Heart right ventricle (tissue), 16 donors: ENCODE results near the gene YES1. TPM values are rescaled to one million over a fixed set of nuclear protein-coding genes. Genes with fewer than 3 reads are reported as not detected.
"Not testable (repeated sequence)": the region's sequence is repeated elsewhere in the genome, so short reads cannot be mapped to it uniquely, and the experiment has no call there.

Experiments
- ATAC-seq, 8 donors: fragments of 200-7000 bp; cut with Tn5 transposase; one replicate each; pipeline ENCODE4 v1.9.1; 2020; ENCODE audit warnings: mild to moderate bottlenecking in 8 of 8, moderate library complexity in 8 of 8, moderate number of reproducible peaks in 1 of 8
- DNase-seq, 2 donors: peaks; one replicate each; pipeline ENCODE4 v3.0.0-alpha.2; 2020
- H3K27ac ChIP-seq, 10 donors: fragments of 200-600 bp; sonication (generic) in 2 of 10; one replicate each; pipeline versions ENCODE4 v1.5.0 to v1.8.0; 2020 to 2022; ENCODE audit warnings: mild to moderate bottlenecking in 3 of 10
- H3K27me3 ChIP-seq, 7 donors: fragments of 200-600 bp; one replicate each; pipeline ENCODE4 v1.8.0; 2021 to 2022; ENCODE audit warnings: mild to moderate bottlenecking in 2 of 7
- H3K36me3 ChIP-seq, 9 donors: fragments of 200-600 bp; sonication (generic) in 1 of 9; one replicate each; pipeline versions ENCODE4 v1.5.0 to v1.8.0; 2020 to 2022; ENCODE audit warnings: mild to moderate bottlenecking in 2 of 9
- H3K4me1 ChIP-seq, 9 donors: fragments of 200-600 bp; sonication (generic) in 1 of 9; one replicate each; pipeline versions ENCODE4 v1.5.0 to v1.8.0; 2020 to 2022; ENCODE audit warnings: mild to moderate bottlenecking in 4 of 9
- H3K4me3 ChIP-seq, 10 donors: fragments of 200-600 bp; sonication (generic) in 2 of 10; one replicate each; pipeline versions ENCODE4 v1.5.0 to v1.8.0; 2020 to 2022; ENCODE audit warnings: mild to moderate bottlenecking in 7 of 10, moderate library complexity in 2 of 10
- H3K9me3 ChIP-seq, 11 donors: fragments of 200-600 bp in 10 of 11; sonication (generic) in 2 of 11; one replicate each; pipeline versions ENCODE4 v1.5.0 to v1.8.0; 2013 to 2022; ENCODE audit warnings: mild to moderate bottlenecking in 2 of 11, control low read depth in 1 of 11, moderate library complexity in 1 of 11
- CTCF ChIP-seq, 9 donors: fragments of 200-600 bp; sonication (generic) in 2 of 9; IDR thresholded peaks; one replicate each; pipeline versions ENCODE4 v1.5.0 to v1.8.0; 2021 to 2022; ENCODE audit warnings: antibody characterized with exemption in 9 of 9, mild to moderate bottlenecking in 5 of 9, moderate library complexity in 1 of 9
- WGBS, 2 donors: extraction: QIAGEN DNeasy Blood & Tissue Kit; methylation state at CpG; one replicate each; pipeline ENCODE4 v1.1.7; 2013; ENCODE audit warnings: inconsistent platforms in 1 of 2; 5-methylcytosine and 5-hydroxymethylcytosine counted together
- intact Hi-C, 10 donors: fragments of 100-400 bp; cut with DNase I; formaldehyde crosslinking; loops; one replicate each; pipeline versions ENCODE4 v1.11.1 to v1.14.2; 2022
- polyA plus RNA-seq, 2 donors: library from polyadenylated mRNA; stranded (reverse); fragments of 200-250 nt; gene quantifications; one replicate each; pipeline ENCODE4 v1.2.3, GENCODE V29; 2013
- total RNA-seq, 10 donors: library from RNA; stranded (reverse); fragmentation: NEBNext Ultra II Directional in 3 of 10; extraction: Animal tissue kit (Norgen Biotek cat#: 25700) in 3 of 10; gene quantifications; one replicate each; pipeline versions ENCODE4 v1.2.1 to v1.2.4, GENCODE V29; 2021 to 2023
- donor health status: Arrhythmogenic right ventricular cardiomyopathy.
- donor health status: ischemic (EF 13 %, LVEDD 7.1; RV severe dilation, severe dysfunction).
- donor health status: healthy with polysubstance abuse.
- donor health status: DM: no; HTN: yes; CAD: no.
- donor health status: DM: no; HTN: no; CAD: no.
- donor health status: ischemic (EF 25% LVEDD 6.9; RV normal size, moderate dysfunction).
- donor health status: ischemic (EF 25% LVEDD 5.7; RV mildly dilated, moderate dysfunction).
- donor health status: healthy.
- donor health status: DM: yes; HTN: yes; CAD: no.
- donor health status: Ischemic cardiomyopathy.
- donor health status: ischemic (EF 35%, LVEDD 5.7; RV mildly dilated, moderate dysfunction).
- donor health status: nonischemic (EF 11% LVEDD 7.7; RV severe dilation, severe dysfunction).
- donor health status: DM: yes; HTN: yes; CAD: no.
- donor health status: PGD.
- donor health status: ischemic (EF 29% LVEDD 5.4; RV normal size, mild dysfunction).
- donor health status: nonischemic (EF 23%, LVEDD 6.1; RV moderate dilation, normal function).

YES1 gene
- total and polyA plus RNA-seq, 12 donors, result 10.3 to 31.5 (median 21.7) TPM

GRCh38 chr18:799943-800342, 12.1 kb downstream of the YES1 start:
- intact Hi-C loops, result no loop called here
- WGBS, 2 donors, result 94 to 100% methylated on average over 1 of the region's 1 CpG
- no peak overlapping the region for H3K27ac ChIP-seq

GRCh38 chr18:795383-795782, 16.7 kb downstream of the YES1 start:
- H3K27me3 ChIP-seq, result peaks cover 0 to 44% (median 0%) of the 10 kb centered on the region in 7 donors
- DNase-seq, ATAC-seq, H3K36me3 ChIP-seq, H3K4me3 ChIP-seq, H3K27ac ChIP-seq, intact Hi-C loops: not testable (repeated sequence)
- WGBS, 2 donors, result 89 to 93% methylated on average over 1 of the region's 1 CpG
- peaks cover 0 to 24% (median 3%) of the 10 kb centered on the region in 11 donors for H3K9me3 ChIP-seq
- peaks cover 0 to 31% (median 0%) of the 10 kb centered on the region in 9 donors for H3K4me1 ChIP-seq

More at GRCh38 chr18:799943-800342, 12.1 kb downstream of the YES1 start:
- Histone ChIP-seq H3K4me1 (peaks cover 0 to 43% (median 14%) of the 10 kb centered on the region in 9 donors), H3K36me3 (no peaks in the 10 kb centered on the region), H3K9me3 (peaks cover 0 to 5% (median 0%) of the 10 kb centered on the region in 11 donors), H3K4me3 (no peak overlapping the region), H3K27me3 (peaks cover 0 to 64% (median 0%) of the 10 kb centered on the region in 7 donors)
- no peak for DNase-seq
- no peak for ATAC-seq
- no peak for TF ChIP-seq CTCF (IDR thresholded peaks at IDR 0.05)

GRCh38 chr18:789397-789796, 22.6 kb downstream of the YES1 start:
- Histone ChIP-seq H3K27me3 (peaks cover 0 to 10% (median 0%) of the 10 kb centered on the region in 7 donors), H3K36me3 (no peaks in the 10 kb centered on the region), H3K9me3 (peaks cover 0 to 17% (median under 1%) of the 10 kb centered on the region in 11 donors), H3K4me1 (peaks cover 0 to 37% (median 9%) of the 10 kb centered on the region in 9 donors), H3K27ac (no peak overlapping the region), H3K4me3 (no peak overlapping the region)
- ATAC-seq, result no peak
- DNase-seq, result no peak
- WGBS, 2 donors, result 93 to 96% methylated on average over 1 of the region's 1 CpG
- TF ChIP-seq CTCF (IDR thresholded peaks at IDR 0.05), result no peak
- intact Hi-C loops, result no loop called here

- Histone ChIP-seq H3K27ac (no peak overlapping the region), H3K4me1 (peaks cover 0 to 32% (median 9%) of the 10 kb centered on the region in 9 donors), H3K9me3 (peaks cover 0 to 5% (median 0%) of the 10 kb centered on the region in 11 donors), H3K36me3 (no peaks in the 10 kb centered on the region), H3K4me3 (no peak overlapping the region), H3K27me3 (no peaks in the 10 kb centered on the region)
- no peak for TF ChIP-seq CTCF (IDR thresholded peaks at IDR 0.05)
- ATAC-seq (no peak), DNase-seq (no peak)
- intact Hi-C loops, result no loop called here
- WGBS, 2 donors, result 84 to 97% methylated on average over 1 of the region's 1 CpG
These were observed 26.8 kb downstream of the YES1 start for GRCh38 chr18:785242-785641.

GRCh38 chr18:784470-785172, 27.4 kb downstream of the YES1 start:
- Histone ChIP-seq H3K9me3 (peaks cover 0 to 5% (median 0%) of the 10 kb centered on the region in 11 donors), H3K27ac (no peak overlapping the region), H3K4me1 (peaks cover 0 to 32% (median 10%) of the 10 kb centered on the region in 9 donors), H3K36me3 (no peaks in the 10 kb centered on the region), H3K27me3 (no peaks in the 10 kb centered on the region), H3K4me3 (no peak overlapping the region)
- intact Hi-C loops, result no loop called here
- ATAC-seq (no peak), DNase-seq (no peak)
- 74 to 78% methylated on average over 5 of the region's 5 CpGs for WGBS, 2 donors
- TF ChIP-seq CTCF (IDR thresholded peaks at IDR 0.05), result no peak
